ENCODE measurements around the gene SLC39A11.

- TF ChIP-seq POLR2AphosphoS5 (IDR thresholded peaks at IDR 0.05; ENCODE audit: low read depth, low read length) (no peak), CTCF (IDR thresholded peaks at IDR 0.05 in 2 of 3, conservative IDR thresholded peaks at IDR 0.05 in 1 of 3; ENCODE audit: borderline replicate concordance in 1 of 3, insufficient read depth in 1 of 3, low read depth in 2 of 3, low read length in 2 of 3) (no peak), POLR2A (IDR thresholded peaks at IDR 0.05; ENCODE audit: borderline replicate concordance, extremely low read depth, insufficient read depth, insufficient read length) (no peak), SIN3A (IDR thresholded peaks at IDR 0.05; ENCODE audit: low read depth) (no peak), MAX (IDR thresholded peaks at IDR 0.05) (no peak), SRF (IDR thresholded peaks at IDR 0.05; ENCODE audit: low read depth) (no peak), JUND (IDR thresholded peaks at IDR 0.05) (no peak), CEBPB (IDR thresholded peaks at IDR 0.05; ENCODE audit: low read depth) (no peak)
Observed at GRCh38 chr17:72619976-72620650, 472.4 kb downstream of the SLC39A11 start.
